GM12872 (cell line): ENCODE measurements around the gene KDM7A.

Source experiments
- TF ChIP-seq, protein P1 (sequence below): IDR thresholded peaks from 3 replicates; pipeline ENCODE4 v1.5.1; 2011; ENCODE audit warnings: low read depth, mild to moderate bottlenecking, low read length, moderate library complexity; ENCODE audit not compliant: insufficient read depth

The KDM7A gene

GRCh38 chr7:140176811-140177702 lies at the start of gene KDM7A:
Gene KDM7A, minus strand, starts transcription at chr7:140176983. Its CDS starts 46 bp downstream, at chr7:140176937.
- TF ChIP-seq, protein P1, sequence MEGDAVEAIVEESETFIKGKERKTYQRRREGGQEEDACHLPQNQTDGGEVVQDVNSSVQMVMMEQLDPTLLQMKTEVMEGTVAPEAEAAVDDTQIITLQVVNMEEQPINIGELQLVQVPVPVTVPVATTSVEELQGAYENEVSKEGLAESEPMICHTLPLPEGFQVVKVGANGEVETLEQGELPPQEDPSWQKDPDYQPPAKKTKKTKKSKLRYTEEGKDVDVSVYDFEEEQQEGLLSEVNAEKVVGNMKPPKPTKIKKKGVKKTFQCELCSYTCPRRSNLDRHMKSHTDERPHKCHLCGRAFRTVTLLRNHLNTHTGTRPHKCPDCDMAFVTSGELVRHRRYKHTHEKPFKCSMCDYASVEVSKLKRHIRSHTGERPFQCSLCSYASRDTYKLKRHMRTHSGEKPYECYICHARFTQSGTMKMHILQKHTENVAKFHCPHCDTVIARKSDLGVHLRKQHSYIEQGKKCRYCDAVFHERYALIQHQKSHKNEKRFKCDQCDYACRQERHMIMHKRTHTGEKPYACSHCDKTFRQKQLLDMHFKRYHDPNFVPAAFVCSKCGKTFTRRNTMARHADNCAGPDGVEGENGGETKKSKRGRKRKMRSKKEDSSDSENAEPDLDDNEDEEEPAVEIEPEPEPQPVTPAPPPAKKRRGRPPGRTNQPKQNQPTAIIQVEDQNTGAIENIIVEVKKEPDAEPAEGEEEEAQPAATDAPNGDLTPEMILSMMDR = no peak

- TF ChIP-seq, protein P1 = no peak
Observed at GRCh38 chr7:140225562-140226249, 48.9 kb upstream of the KDM7A start.

DNA sequence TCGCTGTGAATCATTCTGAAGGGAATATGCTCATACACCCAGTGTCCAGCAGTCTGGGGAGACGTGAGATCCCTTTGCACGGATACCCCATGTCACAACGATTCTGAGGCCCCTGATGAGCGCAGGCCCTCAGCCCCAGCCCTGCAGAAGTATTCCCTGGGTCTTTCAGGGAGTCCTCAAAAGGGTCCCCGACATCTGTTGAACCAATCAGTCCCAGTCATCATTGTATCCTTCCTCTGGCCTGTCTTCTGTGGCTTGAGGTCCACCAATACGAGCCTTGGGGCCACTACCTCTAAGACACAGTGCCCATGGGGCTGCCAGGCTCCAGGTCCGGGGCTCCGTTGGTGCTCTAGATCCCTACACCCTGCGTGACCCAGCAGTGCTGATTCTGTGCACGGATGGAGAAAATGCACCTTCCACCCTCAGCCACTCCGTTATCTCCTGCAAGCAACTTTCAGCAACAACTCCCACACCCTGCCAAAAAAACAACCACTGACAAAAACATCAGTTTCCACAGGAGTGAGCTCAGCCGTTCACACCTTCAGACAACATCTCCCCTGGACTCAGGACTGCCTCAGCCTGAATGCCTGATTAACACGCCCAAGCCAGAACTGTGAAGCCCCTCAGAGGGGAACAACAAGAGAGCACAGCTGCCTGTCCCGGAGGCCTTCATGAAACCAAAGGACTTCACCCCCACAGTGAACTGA lies 46.9 kb upstream of the KDM7A start:
- TF ChIP-seq, protein P1 = no peak

DNA sequence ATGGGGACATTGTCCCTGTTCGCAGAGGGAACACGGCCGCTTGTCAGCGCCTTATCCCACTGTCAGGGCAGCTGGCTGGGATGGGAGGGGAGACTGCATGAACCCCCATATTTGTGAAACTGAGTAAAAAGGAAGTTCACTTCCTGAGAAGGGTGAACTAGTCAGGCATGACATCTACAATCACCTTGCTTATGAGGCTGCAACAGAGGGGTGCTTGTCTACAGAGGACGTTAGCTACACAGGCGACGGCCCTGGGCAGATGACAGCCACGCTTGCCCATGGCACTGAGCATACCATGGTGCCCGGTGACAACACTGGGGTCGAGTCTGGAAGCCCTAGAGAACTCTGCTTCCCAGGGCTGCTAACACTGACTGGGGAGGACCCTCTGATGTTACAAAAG lies 46.0 kb upstream of the KDM7A start:
- TF ChIP-seq, protein P1 = no peak

GRCh38 chr7:140219672-140220524 lies 43.1 kb upstream of the KDM7A start:
- TF ChIP-seq, protein P1 = no peak

GRCh38 chr7:140218656-140219055 lies 41.9 kb upstream of the KDM7A start:
- TF ChIP-seq, protein P1 = no peak
